GM12878 (cell line): ENCODE results near the gene RRP36. TPM values are rescaled to one million over a fixed set of nuclear protein-coding genes. Genes with fewer than 3 reads are reported as not detected.
A peak's percentile ranks its signal among the peaks of the same experiment; 100 is the strongest.

Experiments used
- ASH2L ChIP-seq: fragments of 300-600, 200-600 bp; sonication (generic); IDR thresholded peaks from 2 replicates; pipeline ENCODE4 v1.6.1; 2017; ENCODE audit warnings: low read depth, mild to moderate bottlenecking, borderline replicate concordance
- CTCF ChIP-seq, 3 experiments: IDR thresholded peaks in 2 of 3; conservative IDR thresholded peaks in 1 of 3; 2 replicates each; pipeline ENCODE4 v1.5.1; 2011; ENCODE audit warnings: low read depth in 3 of 3, low read length in 3 of 3, mild to moderate bottlenecking in 3 of 3, control low read depth in 2 of 3, moderate library complexity in 2 of 3, inconsistent platforms in 1 of 3, mixed read lengths in 1 of 3; ENCODE audit not compliant: control insufficient read depth in 2 of 3, insufficient read depth in 1 of 3; ENCODE audit errors: extremely low read depth in 1 of 3
- E2F8 ChIP-seq: fragments of 450-650 bp; IDR thresholded peaks from 2 replicates; pipeline ENCODE4 v1.6.1; 2018; ENCODE audit warnings: mild to moderate bottlenecking, low read depth, moderate library complexity; ENCODE audit not compliant: partially characterized antibody
- ELK1 ChIP-seq: IDR thresholded peaks from 2 replicates; pipeline ENCODE4 v1.6.1; 2012; ENCODE audit warnings: low read depth, low read length, improper control_type of control experiment
- EP300 ChIP-seq, 2 experiments: fragments of 150-350 bp in 1 of 2; IDR thresholded peaks; 2 replicates each; pipeline ENCODE4 v1.6.1; 2011 to 2012; ENCODE audit warnings: low read depth in 2 of 2, low read length in 2 of 2, borderline replicate concordance in 1 of 2, improper control_type of control experiment in 1 of 2, inconsistent platforms in 1 of 2; ENCODE audit not compliant: control insufficient read depth in 1 of 2
- IKZF1 ChIP-seq: fragments of 450-650 bp; conservative IDR thresholded peaks from 2 replicates; pipeline ENCODE4 v1.6.1; 2017; ENCODE audit warnings: antibody characterized with exemption, mild to moderate bottlenecking
- IRF5 ChIP-seq: fragments of 450-650 bp; IDR thresholded peaks from 2 replicates; pipeline ENCODE4 v1.6.1; 2017; ENCODE audit warnings: borderline replicate concordance
- MEF2A ChIP-seq: IDR thresholded peaks from 2 replicates; pipeline ENCODE4 v1.6.1; 2011; ENCODE audit warnings: low read depth, mild to moderate bottlenecking, low read length, moderate library complexity; ENCODE audit not compliant: insufficient read depth
- NFYB ChIP-seq: IDR thresholded peaks from 2 replicates; pipeline ENCODE4 v1.6.1; 2011; ENCODE audit warnings: low read depth, mild to moderate bottlenecking, low read length, improper control_type of control experiment, moderate library complexity; ENCODE audit not compliant: insufficient read depth
- RAD21 ChIP-seq: IDR thresholded peaks from 2 replicates; pipeline ENCODE4 v1.6.1; 2011; ENCODE audit warnings: mild to moderate bottlenecking, low read depth, low read length, moderate library complexity; ENCODE audit not compliant: insufficient read depth
- SMARCA5 ChIP-seq: fragments of 450-650 bp; IDR thresholded peaks from 2 replicates; pipeline ENCODE4 v1.6.1; 2017; ENCODE audit warnings: mild to moderate bottlenecking
- SP1 ChIP-seq: IDR thresholded peaks from one replicate; pipeline ENCODE4 v1.6.1; 2011; ENCODE audit warnings: low read depth, low read length
- ZNF217 ChIP-seq: fragments of 450-650 bp; IDR thresholded peaks from 2 replicates; pipeline ENCODE4 v1.6.1; 2017; ENCODE audit warnings: antibody characterized with exemption, mild to moderate bottlenecking
- ZNF592 ChIP-seq: fragments of 450-650 bp; IDR thresholded peaks from 2 replicates; pipeline ENCODE4 v1.6.1; 2017; ENCODE audit warnings: mild to moderate bottlenecking, moderate library complexity
- polyA plus RNA-seq, 11 experiments: library from polyadenylated mRNA; depleted of rRNA in 4 of 11; unstranded in 6 of 11; stranded (reverse) in 5 of 11; fragments of >200 nt; fragmentation: Nextera tagmentation in 4 of 11; fragmentation: Illumina TruSeq in 1 of 11; extraction: Ambion mirVana in 4 of 11; extraction: Trizol in 1 of 11; gene quantifications; 1 replicate in 1 of 11; 2 replicates in 10 of 11; pipeline versions ENCODE4 v1.2.1 to v1.2.3, GENCODE V29; 2011 to 2016; ENCODE audit warnings: inconsistent platforms in 2 of 11, missing spikeins in 2 of 11, low read depth in 1 of 11
- total RNA-seq, 4 experiments: library from RNA; depleted of rRNA in 3 of 4; stranded (reverse); fragments of >200 nt in 3 of 4; fragmentation: Illumina TruSeq in 1 of 4; extraction: Trizol in 1 of 4; gene quantifications; 2 replicates each; pipeline versions ENCODE4 v1.2.1 to v1.2.3, GENCODE V29; 2013 to 2021

The RRP36 gene
- total and polyA plus RNA-seq, 10 of the 15 experiments (the other 5 are each of a cell fraction or from before 2014, with no cell fraction given) = 17.6 to 101 (median 69.7) TPM

- TF ChIP-seq ZNF592 (no peak), RAD21 (no peak), NFYB (no peak), IRF5 (no peak), E2F8 (peak; percentile 30), SMARCA5 (peak; percentile 74; the same call in 1 of the 2 replicates), ZNF217 (0 out of 2 replicates have a peak, but pooled peaks have one; percentile 54), MEF2A (0 out of 2 replicates have a peak, but pooled peaks have one; percentile 20), ASH2L (no peak), ELK1 (peak; percentile 71), CTCF (IDR thresholded peaks at IDR 0.05 in 2 of 3, conservative IDR thresholded peaks at IDR 0.05 in 1 of 3; ENCODE audit: control insufficient read depth in 2 of 3, extremely low read depth in 1 of 3, insufficient read depth in 1 of 3, low read depth in 3 of 3, low read length in 3 of 3) (no peak), EP300 (IDR thresholded peaks at IDR 0.05; ENCODE audit: borderline replicate concordance in 1 of 2, control insufficient read depth in 1 of 2, low read depth in 2 of 2, low read length in 2 of 2) (no peak), SP1 (peak; percentile 17), IKZF1 (peak; percentile 73)
Measured at GRCh38 chr6:42978839-42979522, 42.4 kb upstream of the RRP36 start, which contains the start of gene PEX6 (continued).
